C4-2B (cell line): Measurements from ENCODE around the gene PLCL2.

Experiments used
- CTCF ChIP-seq: fragments of 450-650 bp; conservative IDR thresholded peaks from 2 replicates; pipeline ENCODE4 v1.5.1; 2017; ENCODE audit warnings: mild to moderate bottlenecking
- ZFX ChIP-seq: fragments of 450-650 bp; IDR thresholded peaks from 2 replicates; pipeline ENCODE4 v1.6.1; 2017

GRCh38 chr3:16910207-16910606, 25.5 kb downstream of the PLCL2 start:
- no peak for TF ChIP-seq CTCF
- TF ChIP-seq ZFX = no peak
